OCI-LY3 (cell line): ENCODE results near the gene FRAT2.

Source experiments
- CTCF ChIP-seq: fragments of 200-600, 300-600 bp; sonication (generic); IDR thresholded peaks from 2 replicates; pipeline ENCODE4 v1.5.1; 2014; ENCODE audit warnings: antibody characterized with exemption, low read length, low read depth
- EZH2phosphoT487 ChIP-seq: fragments of 200-600 bp; shearing (Covaris generic); IDR thresholded peaks from 2 replicates; pipeline ENCODE4 v1.6.1; 2018; ENCODE audit warnings: antibody characterized with exemption, mixed run types, low read depth

DNA sequence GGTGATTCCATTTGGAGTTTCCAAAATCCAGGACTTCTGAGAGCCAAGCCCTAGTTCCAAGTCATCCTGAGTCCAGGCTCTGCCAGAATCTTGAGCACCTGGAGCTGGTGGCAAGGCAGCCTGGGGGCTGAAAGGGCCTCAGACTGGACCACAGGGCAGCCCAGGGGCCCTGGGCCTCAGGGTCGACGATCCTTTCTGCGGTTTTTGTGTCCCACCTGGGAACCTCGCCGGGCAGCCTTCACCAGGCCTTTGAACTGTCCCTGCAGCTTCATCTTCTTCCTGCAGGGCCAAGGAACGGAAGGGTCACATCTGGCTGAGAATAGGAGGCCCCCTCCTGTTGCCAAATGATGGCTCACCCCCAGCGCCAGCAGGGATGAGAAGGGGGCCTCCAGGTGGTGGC, 22.4 kb upstream of the FRAT2 start:
- TF ChIP-seq EZH2phosphoT487 (no peak), CTCF (no peak)
